Fibroblast of lung (primary cell): ENCODE results near the gene CCT7. TPM values are rescaled to one million over a fixed set of nuclear protein-coding genes. Genes with fewer than 3 reads are reported as not detected.

Source experiments
- DNase-seq, 2 donors: peaks; one replicate each; pipeline versions ENCODE4 v3.0.0 to v3.0.0-alpha.2; 2010; ENCODE audit warnings: low read depth in 2 of 2
- H2AFZ ChIP-seq: 2 replicates; pipeline ENCODE4 v1.5.1; 2012; ENCODE audit warnings: low read length, control low read depth, inconsistent platforms
- H3K27ac ChIP-seq: 2 replicates; pipeline ENCODE4 v1.5.1; 2011; ENCODE audit warnings: low read length, control low read depth; ENCODE audit not compliant: insufficient read depth
- H3K27me3 ChIP-seq: 2 replicates; pipeline ENCODE4 v1.5.1; 2011; ENCODE audit warnings: mild to moderate bottlenecking, low read length; ENCODE audit not compliant: control insufficient read depth, insufficient read depth
- H3K36me3 ChIP-seq: 2 replicates; pipeline ENCODE4 v1.5.1; 2011; ENCODE audit warnings: low read length; ENCODE audit not compliant: control insufficient read depth, insufficient read depth
- H3K4me1 ChIP-seq: 2 replicates; pipeline ENCODE4 v1.5.1; 2011; ENCODE audit warnings: low read length; ENCODE audit not compliant: control insufficient read depth, insufficient read depth; ENCODE audit errors: extremely low read depth
- H3K4me2 ChIP-seq: 2 replicates; pipeline ENCODE4 v1.5.1; 2011; ENCODE audit warnings: low read length, control low read depth; ENCODE audit not compliant: insufficient read depth; ENCODE audit errors: extremely low read depth
- H3K4me3 ChIP-seq, 4 experiments: fragments of 200-600 bp in 1 of 4; sonication (generic) in 1 of 4; replicated peaks in 1 of 4; 2 replicates each; pipeline ENCODE4 v1.5.1; 2011 to 2016; ENCODE audit warnings: low read length in 4 of 4, low read depth in 3 of 4, mild to moderate bottlenecking in 3 of 4, control low read depth in 2 of 4, inconsistent platforms in 1 of 4, mixed read lengths in 1 of 4; ENCODE audit not compliant: insufficient read depth in 1 of 4; ENCODE audit errors: control extremely low read depth in 1 of 4
- H3K79me2 ChIP-seq: 2 replicates; pipeline ENCODE4 v1.5.1; 2012; ENCODE audit warnings: mild to moderate bottlenecking, low read length, inconsistent platforms; ENCODE audit not compliant: control insufficient read depth, insufficient read depth
- H3K9ac ChIP-seq: 2 replicates; pipeline ENCODE4 v1.5.1; 2011; ENCODE audit warnings: mild to moderate bottlenecking, low read length, control low read depth; ENCODE audit not compliant: insufficient read depth
- H3K9me3 ChIP-seq: 2 replicates; pipeline ENCODE4 v1.5.1; 2012; ENCODE audit warnings: low read depth, low read length; ENCODE audit not compliant: control insufficient read depth, insufficient read depth
- H4K20me1 ChIP-seq: 2 replicates; pipeline ENCODE4 v1.5.1; 2011; ENCODE audit warnings: low read length; ENCODE audit not compliant: control insufficient read depth, insufficient read depth; ENCODE audit errors: extremely low read depth
- CTCF ChIP-seq, 2 donors: IDR thresholded peaks in 1 of 2; conservative IDR thresholded peaks in 1 of 2; 1 replicate in 1 of 2; 2 replicates in 1 of 2; pipeline ENCODE4 v1.5.1; 2011 to 2012; ENCODE audit warnings: low read length in 2 of 2, control low read depth in 1 of 2, inconsistent platforms in 1 of 2, low read depth in 1 of 2, mild to moderate bottlenecking in 1 of 2
- EZH2 ChIP-seq: IDR thresholded peaks from 2 replicates; pipeline ENCODE4 v1.5.1; 2012; ENCODE audit warnings: low read length, control low read depth, mild to moderate bottlenecking; ENCODE audit errors: missing control alignments
- polyA plus RNA-seq, 2 donors: library from polyadenylated mRNA; depleted of rRNA in 1 of 2; stranded (reverse) in 1 of 2; unstranded in 1 of 2; fragments of >200 nt; gene quantifications; 2 replicates each; pipeline ENCODE4 v1.2.1, GENCODE V29; 2011 to 2012; ENCODE audit warnings: missing spikeins in 1 of 2
- total RNA-seq: library from RNA; depleted of rRNA; stranded (reverse); fragments of >200 nt; gene quantifications from 2 replicates; pipeline ENCODE4 v1.2.1, GENCODE V29; 2014

CCT7 gene
- total and polyA plus RNA-seq, 2 donors (not counting 1 experiment from before 2014, with no cell fraction given): 233 to 299 TPM

GRCh38 chr2:73255907-73256617 lies 22.0 kb downstream of the CCT7 start:
- no peaks in the 10 kb centered on the region for H3K79me2 ChIP-seq
- no peaks in the 10 kb centered on the region for H3K27me3 ChIP-seq
- DNase-seq: no peak
- no peak overlapping the region for H3K4me2 ChIP-seq
- H3K27ac ChIP-seq: no peak overlapping the region
- H2AFZ ChIP-seq: no peak overlapping the region
- peaks cover 11% of the 10 kb centered on the region for H3K36me3 ChIP-seq
- no peaks in the 10 kb centered on the region for H3K4me1 ChIP-seq
- no peaks in the 10 kb centered on the region for H4K20me1 ChIP-seq
- H3K4me3 ChIP-seq: no peak overlapping the region
- H3K9me3 ChIP-seq: no peaks in the 10 kb centered on the region
- no peak overlapping the region for H3K9ac ChIP-seq
- TF ChIP-seq EZH2 (no peak), CTCF (conservative IDR thresholded peaks at IDR 0.05 in 1 of 2, IDR thresholded peaks at IDR 0.05 in 1 of 2; ENCODE audit: low read depth in 1 of 2, low read length in 2 of 2) (no peak)

- Histone ChIP-seq H4K20me1 (no peaks in the 10 kb centered on the region), H3K36me3 (peaks cover 8% of the 10 kb centered on the region), H3K9me3 (no peaks in the 10 kb centered on the region), H3K9ac (no peak overlapping the region), H3K4me1 (no peaks in the 10 kb centered on the region), H3K79me2 (no peaks in the 10 kb centered on the region), H3K4me3 (no peak overlapping the region), H2AFZ (no peak overlapping the region), H3K4me2 (no peak overlapping the region), H3K27me3 (no peaks in the 10 kb centered on the region), H3K27ac (no peak overlapping the region)
- DNase-seq: no peak
- TF ChIP-seq CTCF (conservative IDR thresholded peaks at IDR 0.05 in 1 of 2, IDR thresholded peaks at IDR 0.05 in 1 of 2; ENCODE audit: low read depth in 1 of 2, low read length in 2 of 2): no peak
- TF ChIP-seq EZH2: no peak
Measured at GRCh38 chr2:73256618-73256922, 22.5 kb downstream of the CCT7 start.

GRCh38 chr2:73257021-73257420 lies 22.9 kb downstream of the CCT7 start:
- Histone ChIP-seq H4K20me1 (no peaks in the 10 kb centered on the region), H3K9ac (no peak overlapping the region), H3K36me3 (peaks cover 8% of the 10 kb centered on the region), H3K27me3 (no peaks in the 10 kb centered on the region), H2AFZ (no peak overlapping the region), H3K4me2 (no peak overlapping the region), H3K4me1 (no peaks in the 10 kb centered on the region), H3K4me3 (no peak overlapping the region), H3K9me3 (no peaks in the 10 kb centered on the region), H3K79me2 (no peaks in the 10 kb centered on the region), H3K27ac (no peak overlapping the region)
- no peak for DNase-seq
- TF ChIP-seq EZH2 (no peak), CTCF (conservative IDR thresholded peaks at IDR 0.05 in 1 of 2, IDR thresholded peaks at IDR 0.05 in 1 of 2; ENCODE audit: low read depth in 1 of 2, low read length in 2 of 2) (no peak)
